RWPE2 (cell line): ENCODE results near the gene ANKZF1.

Source experiments
- ATAC-seq: fragments of 200-7000 bp; cut with Tn5 transposase; 3 replicates; pipeline ENCODE4 v1.9.1; 2021; ENCODE audit warnings: low read depth
- DNase-seq: peaks from one replicate; pipeline ENCODE4 v3.0.0-alpha.2; 2020; ENCODE audit warnings: low spot score
- H3K27ac ChIP-seq: fragments of 450-650 bp; 2 replicates; pipeline ENCODE4 v1.5.1; 2017; ENCODE audit warnings: mild to moderate bottlenecking; ENCODE audit not compliant: poor library complexity, severe bottlenecking
- H3K27me3 ChIP-seq: fragments of 250-450 bp; sonication (Bioruptor Pico); 2 replicates; pipeline ENCODE4 v1.5.1; 2021; ENCODE audit warnings: mild to moderate bottlenecking, moderate library complexity; ENCODE audit not compliant: insufficient read depth, poor library complexity, severe bottlenecking
- H3K36me3 ChIP-seq: fragments of 250-450 bp; sonication (Bioruptor Pico); 2 replicates; pipeline ENCODE4 v1.5.1; 2020; ENCODE audit warnings: low read depth, mild to moderate bottlenecking, moderate library complexity
- H3K4me1 ChIP-seq: fragments of 250-450 bp; sonication (Bioruptor Pico); 2 replicates; pipeline ENCODE4 v1.5.1; 2021; ENCODE audit warnings: mild to moderate bottlenecking, moderate library complexity; ENCODE audit not compliant: insufficient read depth, poor library complexity, severe bottlenecking
- H3K4me3 ChIP-seq: fragments of 250-450 bp; sonication (Bioruptor Pico); 2 replicates; pipeline ENCODE4 v1.5.1; 2021; ENCODE audit warnings: mild to moderate bottlenecking, moderate library complexity; ENCODE audit not compliant: severe bottlenecking
- H3K9me3 ChIP-seq: fragments of 250-450 bp; sonication (Bioruptor Pico); 2 replicates; pipeline ENCODE4 v1.5.1; 2021; ENCODE audit warnings: mild to moderate bottlenecking, moderate library complexity; ENCODE audit not compliant: severe bottlenecking
- TF ChIP-seq, protein P1 (sequence below): fragments of 450-650 bp; IDR thresholded peaks from one replicate; pipeline ENCODE4 v1.5.1; 2017; ENCODE audit warnings: mild to moderate bottlenecking, moderate library complexity; ENCODE audit not compliant: poor library complexity, severe bottlenecking

Gene ANKZF1

DNA sequence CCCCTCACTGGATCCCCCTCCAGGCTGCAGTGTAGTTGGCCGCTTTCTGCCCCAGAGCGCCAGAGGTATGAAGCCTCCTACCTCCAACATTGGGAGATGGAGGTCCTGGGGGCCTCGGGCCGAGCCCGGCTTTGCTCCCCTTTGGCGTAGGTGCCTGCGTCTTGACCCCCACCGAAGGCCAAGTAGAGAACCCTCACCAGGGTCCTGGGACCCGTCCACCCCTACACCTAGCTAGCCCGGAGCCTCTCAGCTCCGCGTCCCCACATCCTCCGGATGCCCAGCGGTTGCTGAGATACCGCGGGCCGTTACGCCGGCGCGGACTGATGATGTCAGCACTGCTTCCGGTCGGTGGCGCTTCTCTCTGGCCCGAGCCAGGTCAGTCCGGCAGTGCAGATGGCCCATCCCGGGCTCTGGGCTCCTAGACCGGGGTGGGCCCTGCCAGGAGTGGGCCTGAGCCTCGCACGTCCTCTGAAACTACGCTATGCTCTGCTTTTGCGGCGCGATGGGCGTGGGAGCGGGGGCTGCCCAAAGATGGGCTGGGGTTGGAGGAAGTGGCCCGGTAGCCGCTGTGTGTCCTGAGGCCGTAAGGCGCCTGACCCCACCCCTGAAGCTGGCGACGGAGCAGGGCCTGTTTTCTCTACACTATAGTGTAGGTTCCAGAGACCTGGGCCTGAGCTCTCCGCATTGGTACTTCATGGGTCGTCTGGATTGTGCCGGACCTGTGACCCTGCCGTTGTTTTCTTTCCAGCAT is 15.7 kb downstream of the ANKZF1 start, which contains the start of the genes GLB1L and STK16:
Gene GLB1L (minus strand): TSS at position 297 of the 751 bp plus-strand sequence. CDS start 1,871 bp downstream, outside the sequence.
Gene STK16 (plus strand): TSS at position 332 of the 751 bp plus-strand sequence. CDS start 521 bp downstream, outside the sequence.
- TF ChIP-seq, protein P1, sequence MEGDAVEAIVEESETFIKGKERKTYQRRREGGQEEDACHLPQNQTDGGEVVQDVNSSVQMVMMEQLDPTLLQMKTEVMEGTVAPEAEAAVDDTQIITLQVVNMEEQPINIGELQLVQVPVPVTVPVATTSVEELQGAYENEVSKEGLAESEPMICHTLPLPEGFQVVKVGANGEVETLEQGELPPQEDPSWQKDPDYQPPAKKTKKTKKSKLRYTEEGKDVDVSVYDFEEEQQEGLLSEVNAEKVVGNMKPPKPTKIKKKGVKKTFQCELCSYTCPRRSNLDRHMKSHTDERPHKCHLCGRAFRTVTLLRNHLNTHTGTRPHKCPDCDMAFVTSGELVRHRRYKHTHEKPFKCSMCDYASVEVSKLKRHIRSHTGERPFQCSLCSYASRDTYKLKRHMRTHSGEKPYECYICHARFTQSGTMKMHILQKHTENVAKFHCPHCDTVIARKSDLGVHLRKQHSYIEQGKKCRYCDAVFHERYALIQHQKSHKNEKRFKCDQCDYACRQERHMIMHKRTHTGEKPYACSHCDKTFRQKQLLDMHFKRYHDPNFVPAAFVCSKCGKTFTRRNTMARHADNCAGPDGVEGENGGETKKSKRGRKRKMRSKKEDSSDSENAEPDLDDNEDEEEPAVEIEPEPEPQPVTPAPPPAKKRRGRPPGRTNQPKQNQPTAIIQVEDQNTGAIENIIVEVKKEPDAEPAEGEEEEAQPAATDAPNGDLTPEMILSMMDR, result no peak
- DNase-seq, result peak; percentile 87
- Histone ChIP-seq H3K27ac (peak within 1 kb of the TSS; percentile 97), H3K36me3 (peaks cover 28% of the 10 kb centered on the region), H3K9me3 (no peaks in the 10 kb centered on the region), H3K4me1 (peaks cover 26% of the 10 kb centered on the region), H3K4me3 (peak within 1 kb of the TSS; percentile 50), H3K27me3 (no peaks in the 10 kb centered on the region)
- peak; percentile 53 for ATAC-seq

DNA sequence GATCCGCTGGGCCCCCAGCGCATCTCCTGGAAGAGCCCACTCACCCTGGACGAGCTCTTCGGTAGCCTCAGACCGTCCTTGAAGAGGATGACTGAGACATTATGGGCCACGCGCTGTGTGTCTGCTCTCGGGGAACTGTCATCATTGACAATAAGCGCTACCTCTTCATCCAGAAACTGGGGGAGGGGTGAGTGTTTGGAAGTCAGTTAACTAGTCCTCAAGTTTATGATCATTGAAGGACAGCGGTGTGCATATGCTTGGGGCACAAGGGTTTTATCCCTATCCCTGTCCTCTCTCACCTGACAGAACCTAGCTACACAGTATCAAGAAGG is 16.3 kb downstream of the ANKZF1 start:
- Histone ChIP-seq H3K27ac (peak overlapping the region; percentile 97), H3K27me3 (no peaks in the 10 kb centered on the region), H3K9me3 (no peaks in the 10 kb centered on the region), H3K36me3 (peaks cover 34% of the 10 kb centered on the region), H3K4me3 (peak overlapping the region; percentile 50), H3K4me1 (peaks cover 32% of the 10 kb centered on the region)
- ATAC-seq (no peak), DNase-seq (no peak)
- TF ChIP-seq, protein P1, result no peak

DNA sequence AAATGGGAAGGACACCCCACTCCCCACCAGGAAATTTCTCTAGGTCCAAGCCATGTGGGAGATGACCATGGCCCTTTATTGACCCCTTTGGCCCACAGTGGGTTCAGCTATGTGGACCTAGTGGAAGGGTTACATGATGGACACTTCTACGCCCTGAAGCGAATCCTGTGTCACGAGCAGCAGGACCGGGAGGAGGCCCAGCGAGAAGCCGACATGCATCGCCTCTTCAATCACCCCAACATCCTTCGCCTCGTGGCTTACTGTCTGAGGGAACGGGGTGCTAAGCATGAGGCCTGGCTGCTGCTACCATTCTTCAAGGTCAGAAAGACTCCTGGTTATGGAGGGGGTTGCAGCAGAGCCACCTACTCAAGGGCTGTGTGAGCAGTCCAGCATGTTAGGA is 17.0 kb downstream of the ANKZF1 start:
- DNase-seq (no peak), ATAC-seq (no peak)
- peaks cover 39% of the 10 kb centered on the region for H3K4me1 ChIP-seq
- no peaks in the 10 kb centered on the region for H3K27me3 ChIP-seq
- H3K36me3 ChIP-seq, result peaks cover 41% of the 10 kb centered on the region
- H3K9me3 ChIP-seq, result no peaks in the 10 kb centered on the region
- H3K27ac ChIP-seq, result peak overlapping the region; percentile 97
- peak overlapping the region; percentile 50 for H3K4me3 ChIP-seq
- TF ChIP-seq, protein P1, result no peak

DNA sequence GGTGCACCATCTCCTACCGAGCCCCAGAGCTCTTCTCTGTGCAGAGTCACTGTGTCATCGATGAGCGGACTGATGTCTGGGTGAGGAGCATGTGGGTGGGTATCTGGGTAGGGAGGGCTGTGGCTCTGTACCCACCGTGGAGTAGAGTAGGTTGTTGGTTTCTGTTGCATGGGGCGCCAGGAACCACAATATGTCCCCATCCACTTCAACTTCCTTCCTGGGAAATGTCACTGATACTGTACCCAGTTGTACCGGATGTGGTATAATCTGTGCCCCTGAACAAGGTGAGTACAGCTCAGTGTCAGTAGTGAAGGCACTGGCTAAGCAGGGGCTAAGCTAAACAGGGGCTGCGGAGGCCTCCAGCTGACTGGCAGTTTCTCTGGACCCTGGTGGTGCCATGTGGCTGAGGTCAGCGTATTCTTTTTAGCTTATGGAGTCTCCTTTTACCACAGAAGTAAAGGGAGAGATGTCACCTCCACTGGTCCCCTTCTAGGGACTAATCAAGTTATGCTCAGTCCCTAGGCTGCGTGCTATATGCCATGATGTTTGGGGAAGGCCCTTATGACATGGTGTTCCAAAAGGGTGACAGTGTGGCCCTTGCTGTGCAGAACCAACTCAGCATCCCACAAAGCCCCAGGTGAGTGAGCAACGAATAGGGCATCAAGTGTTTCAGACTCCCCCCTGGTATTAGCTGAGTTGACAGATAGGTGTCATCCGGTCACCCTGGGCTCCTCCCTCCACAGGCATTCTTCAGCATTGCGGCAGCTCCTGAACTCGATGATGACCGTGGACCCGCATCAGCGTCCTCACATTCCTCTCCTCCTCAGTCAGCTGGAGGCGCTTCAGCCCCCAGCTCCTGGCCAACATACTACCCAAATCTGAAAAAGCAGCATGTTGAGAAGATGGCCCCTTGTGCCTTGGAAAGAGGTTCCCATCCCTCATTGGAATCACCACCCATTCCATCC is 18.4 kb downstream of the ANKZF1 start:
- TF ChIP-seq, protein P1, result no peak
- Histone ChIP-seq H3K4me3 (no peak overlapping the region), H3K4me1 (peaks cover 47% of the 10 kb centered on the region), H3K9me3 (no peaks in the 10 kb centered on the region), H3K27ac (peak overlapping the region; percentile 97), H3K27me3 (no peaks in the 10 kb centered on the region), H3K36me3 (peaks cover 48% of the 10 kb centered on the region)
- DNase-seq, result no peak
- ATAC-seq, result no peak
